Measurements from ENCODE around the gene SERTAD3. TPM values are rescaled to one million over a fixed set of nuclear protein-coding genes. Genes with fewer than 3 reads are reported as not detected.

SERTAD3 gene
- total and polyA plus RNA-seq, 2 of the 8 experiments (the other 6 are each of a cell fraction or from before 2014, with no cell fraction given): 15.1 to 32.1 TPM

- Histone ChIP-seq H3K4me1 (replicated peaks in 1 of 4; ENCODE audit: control insufficient read depth in 3 of 4, insufficient read depth in 4 of 4, low read length in 3 of 4) (peaks cover 3 to 6% (median 4%) of the 10 kb centered on the region in 4 experiments; a peak in 4 of 7 replicates), H3K79me2 (ENCODE audit: control insufficient read depth in 1 of 2, insufficient read depth in 2 of 2, low read length in 2 of 2) (no peaks in the 10 kb centered on the region), H3K4me2 (ENCODE audit: insufficient read depth in 1 of 2, low read depth in 2 of 2, low read length in 2 of 2) (no peak overlapping the region), H3K27me3 (replicated peaks in 1 of 4; ENCODE audit: control insufficient read depth in 3 of 4, extremely low read depth in 1 of 4, insufficient read depth in 3 of 4, low read length in 3 of 4) (no peaks in the 10 kb centered on the region), H3K56ac (replicated peaks; ENCODE audit: insufficient read length, low read depth, low read length) (no peak overlapping the region), H3K4me3 (ENCODE audit: extremely low read depth in 1 of 4, insufficient read depth in 2 of 4, low read depth in 3 of 4, low read length in 4 of 4) (no peak overlapping the region), H3K23me2 (ENCODE audit: low read depth, low read length) (peaks cover 1% of the 10 kb centered on the region; the same call in 1 of the 2 replicates), H2BK5ac (ENCODE audit: low read depth, low read length) (no peak overlapping the region), H3K4ac (replicated peaks; ENCODE audit: insufficient read length, low read depth, low read length) (no peak overlapping the region), H3K9ac (replicated peaks in 1 of 4; ENCODE audit: extremely low read depth in 1 of 4, low read depth in 3 of 4, low read length in 3 of 4) (no peak overlapping the region), H2BK20ac (ENCODE audit: low read length) (no peak overlapping the region), H3K9me3 (ENCODE audit: insufficient read depth in 2 of 2, low read depth in 1 of 2, low read length in 1 of 2) (no peaks in the 10 kb centered on the region), H3K79me1 (ENCODE audit: low read depth, low read length) (no peaks in the 10 kb centered on the region), H3K14ac (ENCODE audit: insufficient read length) (no peak overlapping the region), H3K23ac (ENCODE audit: insufficient read length) (no peak overlapping the region), H2BK120ac (replicated peaks; ENCODE audit: low read depth, low read length) (no peak overlapping the region), H3K18ac (ENCODE audit: extremely low read depth, low read length) (no peak overlapping the region), H2BK12ac (ENCODE audit: low read depth, low read length) (no peak overlapping the region), H4K91ac (replicated peaks; ENCODE audit: insufficient read length, low read length) (no peak overlapping the region), H4K5ac (ENCODE audit: insufficient read length, low read depth, low read length) (no peak overlapping the region), H3K36me3 (ENCODE audit: control insufficient read depth in 2 of 4, insufficient read depth in 4 of 4, low read length in 3 of 4) (no peaks in the 10 kb centered on the region; a peak in 2 of 8 replicates), H2AK5ac (ENCODE audit: low read depth, low read length) (no peak overlapping the region), H3K27ac (ENCODE audit: low read depth, low read length) (no peak overlapping the region), H2BK15ac (ENCODE audit: low read length) (no peak overlapping the region), H4K8ac (ENCODE audit: extremely low read depth, insufficient read depth, low read length) (no peak overlapping the region), H4K20me1 (replicated peaks in 1 of 2; ENCODE audit: control insufficient read depth in 1 of 2, insufficient read depth in 2 of 2, low read length in 2 of 2) (no peaks in the 10 kb centered on the region), H2AFZ (ENCODE audit: low read length) (no peak overlapping the region)
- TF ChIP-seq POU5F1 (IDR thresholded peaks at IDR 0.05; ENCODE audit: low read depth, low read length) (no peak), CBX8 (IDR thresholded peaks at IDR 0.05; ENCODE audit: borderline replicate concordance, low read depth, low read length) (no peak), CEBPB (IDR thresholded peaks at IDR 0.05; ENCODE audit: low read depth, low read length) (no peak), FOSL1 (IDR thresholded peaks at IDR 0.05; ENCODE audit: insufficient read depth, low read depth, low read length) (no peak), RNF2 (IDR thresholded peaks at IDR 0.05; ENCODE audit: borderline replicate concordance, low read depth, low read length, missing control alignments, poor library complexity, severe bottlenecking) (no peak), TAF1 (IDR thresholded peaks at IDR 0.05; ENCODE audit: low read depth, low read length) (no peak), TEAD4 (IDR thresholded peaks at IDR 0.05; ENCODE audit: low read depth, low read length) (no peak), TCF12 (IDR thresholded peaks at IDR 0.05; ENCODE audit: low read depth, low read length) (no peak)
- FAIRE-seq: no peak
- CTCF ChIA-PET (ENCODE audit: partially characterized antibody): interaction anchor here (6.2 kb wide), 1 partner anchor 14 kb away, joined by 49 read pairs; the partner anchor contains the start of gene BLVRB
- POLR2A ChIA-PET (ENCODE audit: partially characterized antibody): no interaction called here
- WGBS, 2 experiments (ENCODE audit: extremely low coverage in 1 of 2, insufficient coverage in 1 of 2, insufficient read length in 1 of 2, insufficient replicate concordance in 2 of 2, low coverage in 1 of 2, low lambda C conversion rate in 2 of 2, missing lambda C conversion rate in 1 of 2): 92% methylated on average over 4 of the region's 4 CpGs; no CpG with 5 or more reads in 1 of the 2 experiments
- DNase-seq (ENCODE audit: low read depth in 1 of 2, low spot score in 2 of 2): no peak
These were observed 5.4 kb upstream of the SERTAD3 start for GRCh38 chr19:40449506-40449905.
